Hematopoietic multipotent progenitor cell treated with erythropoietin and hydrocortisone succinate and interleukin-3 and kit ligand, for 17 days (in vitro differentiated cells): ENCODE results near the gene RFT1.
"Not testable (repeated sequence)": the region's sequence is repeated elsewhere in the genome, so short reads cannot be mapped to it uniquely, and the experiment has no call there.

Experiments used
- DNase-seq: peaks from one replicate; pipeline ENCODE4 v3.0.0-alpha.2; 2015; ENCODE audit warnings: low spot score

Gene RFT1

GRCh38 chr3:53162672-53163443 lies 32.6 kb upstream of the RFT1 start:
- DNase-seq, result no peak

GRCh38 chr3:53161820-53162671 lies 31.8 kb upstream of the RFT1 start:
- peak; percentile 25 for DNase-seq

- DNase-seq, result no peak
These were observed 31.2 kb upstream of the RFT1 start for GRCh38 chr3:53161450-53161819.

- DNase-seq, result peak; percentile 82
These were observed 30.6 kb upstream of the RFT1 start, which contains the start of gene PRKCD for GRCh38 chr3:53160660-53161449. PRKCD (plus strand) TSS chr3:53161209; CDS start chr3:53178423, 17,214 bp downstream.

GRCh38 chr3:53160061-53160659 lies 29.9 kb upstream of the RFT1 start:
- DNase-seq, result peak; percentile 8

GRCh38 chr3:53159156-53160060 lies 29.2 kb upstream of the RFT1 start:
- no peak for DNase-seq

GRCh38 chr3:53158765-53159155 lies 28.5 kb upstream of the RFT1 start:
- no peak for DNase-seq

GRCh38 chr3:53157974-53158580 lies 27.8 kb upstream of the RFT1 start:
- DNase-seq, result no peak

- no peak for DNase-seq
These were observed 26.2 kb upstream of the RFT1 start for GRCh38 chr3:53156368-53156834.

- no peak for DNase-seq
These were observed 25.5 kb upstream of the RFT1 start for GRCh38 chr3:53155760-53156159.

GRCh38 chr3:53154881-53155285 lies 24.6 kb upstream of the RFT1 start:
- no peak for DNase-seq

- DNase-seq, result no peak
These were observed 23.7 kb upstream of the RFT1 start for GRCh38 chr3:53153980-53154379.

GRCh38 chr3:53153264-53153823 lies 23.1 kb upstream of the RFT1 start:
- no peak for DNase-seq

GRCh38 chr3:53151870-53152660 lies 21.8 kb upstream of the RFT1 start:
- DNase-seq, result no peak

- no peak for DNase-seq
These were observed 21.2 kb upstream of the RFT1 start for GRCh38 chr3:53151465-53151864.

GRCh38 chr3:53151086-53151438 lies 20.8 kb upstream of the RFT1 start:
- not testable (repeated sequence) for DNase-seq

- DNase-seq, result no peak
These were observed 20.2 kb upstream of the RFT1 start for GRCh38 chr3:53150247-53151085.

GRCh38 chr3:53149699-53150098 lies 19.5 kb upstream of the RFT1 start:
- no peak for DNase-seq
